HG02938 (cell line): ENCODE measurements around the gene ASB16.

Source experiments
- ATAC-seq: cut with Tn5 transposase; IDR thresholded peaks from one replicate; pipeline ENCODE4 v1.9.1; 2021; ENCODE audit warnings: mild to moderate bottlenecking, moderate library complexity; ENCODE audit not compliant: unreplicated experiment

ASB16 gene

GRCh38 chr17:44188576-44189403, 18.3 kb downstream of the ASB16 start:
- no peak for ATAC-seq

GRCh38 chr17:44190481-44190880, 20.0 kb downstream of the ASB16 start:
- ATAC-seq: no peak

- no peak for ATAC-seq
These were observed 20.9 kb downstream of the ASB16 start for GRCh38 chr17:44191369-44191768.

- no peak for ATAC-seq
These were observed 21.5 kb downstream of the ASB16 start for GRCh38 chr17:44191941-44192496.

GRCh38 chr17:44192750-44193149, 22.2 kb downstream of the ASB16 start:
- no peak for ATAC-seq

- no peak for ATAC-seq
These were observed 23.0 kb downstream of the ASB16 start for GRCh38 chr17:44193326-44194084.

GRCh38 chr17:44197107-44197506, 26.6 kb downstream of the ASB16 start:
- ATAC-seq: no peak

- no peak for ATAC-seq
These were observed 27.6 kb downstream of the ASB16 start for GRCh38 chr17:44197980-44198720.

- peak; percentile 1 for ATAC-seq
These were observed 28.4 kb downstream of the ASB16 start for GRCh38 chr17:44198721-44199552.

- peak; percentile 55 for ATAC-seq
These were observed 29.3 kb downstream of the ASB16 start, which contains the start of gene ATXN7L3 for GRCh38 chr17:44199553-44200477. Gene ATXN7L3 (minus strand): TSS chr17:44199884. CDS start chr17:44198070, 1,814 bp downstream.

- ATAC-seq: no peak
These were observed 30.1 kb downstream of the ASB16 start for GRCh38 chr17:44200478-44201155.

- no peak for ATAC-seq
These were observed 32.3 kb downstream of the ASB16 start for GRCh38 chr17:44202756-44203155.

GRCh38 chr17:44203731-44204440, 33.4 kb downstream of the ASB16 start:
- ATAC-seq: no peak

- ATAC-seq: no peak
These were observed 34.0 kb downstream of the ASB16 start for GRCh38 chr17:44204441-44204882.

GRCh38 chr17:44205962-44206824, 35.7 kb downstream of the ASB16 start:
- ATAC-seq: no peak

- ATAC-seq: no peak
These were observed 36.3 kb downstream of the ASB16 start for GRCh38 chr17:44206825-44207155.

GRCh38 chr17:44207319-44207718, 36.8 kb downstream of the ASB16 start:
- no peak for ATAC-seq
